Measurements from ENCODE around the gene ADM2. TPM values are rescaled to one million over a fixed set of nuclear protein-coding genes. Genes with fewer than 3 reads are reported as not detected.
A peak's percentile ranks its signal among the peaks of the same experiment; 100 is the strongest.
"Not testable (repeated sequence)": the region's sequence is repeated elsewhere in the genome, so short reads cannot be mapped to it uniquely, and the experiment has no call there.

The ADM2 gene
- polyA plus RNA-seq, 3 donors, result 0.31 to 6.1 TPM; not detected in 1

GRCh38 chr22:50526834-50527801 lies 45.8 kb downstream of the ADM2 start:
- peak overlapping the region; percentile 94 for H3K27ac ChIP-seq (ENCODE audit: low read depth, low read length)
- 37 to 62% (median 37%) methylated on average over 29 of the region's 29 CpGs for WGBS, 3 donors

- 89 to 90% (median 90%) methylated on average over 18 of the region's 18 CpGs for WGBS, 3 donors
- no peak overlapping the region for H3K27ac ChIP-seq (ENCODE audit: low read depth, low read length)
Observed at GRCh38 chr22:50527921-50528681, 46.8 kb downstream of the ADM2 start.

- H3K27ac ChIP-seq (ENCODE audit: low read depth, low read length), result no peak overlapping the region
- 55 to 73% (median 72%) methylated on average over 14 to 15 of the region's 15 CpGs for WGBS, 3 donors
Observed at GRCh38 chr22:50528682-50529415, 47.5 kb downstream of the ADM2 start.

- H3K27ac ChIP-seq (ENCODE audit: low read depth, low read length), result peak overlapping the region; percentile 53
- WGBS, 3 donors, result 12 to 22% (median 16%) methylated on average over 49 to 50 of the region's 50 CpGs
Observed at GRCh38 chr22:50529416-50529896, 48.1 kb downstream of the ADM2 start.

GRCh38 chr22:50529897-50530579 lies 48.7 kb downstream of the ADM2 start, which contains the start of gene TYMP:
TSS of gene TYMP (minus strand) at chr22:50530012. CDS start at chr22:50529709, 303 bp downstream.
- peak within 1 kb of the TSS; percentile 98 for H3K27ac ChIP-seq (ENCODE audit: low read depth, low read length)
- whole genome bisulfite sequencing, 3 donors, result 0 to 1% (median 1%) methylated on average over 74 to 92 of the region's 92 CpGs

GRCh38 chr22:50530580-50530876 lies 49.2 kb downstream of the ADM2 start:
- 1 to 3% (median 1%) methylated on average over 20 to 21 of the region's 21 CpGs for WGBS, 3 donors

GRCh38 chr22:50530877-50531545 lies 49.7 kb downstream of the ADM2 start:
- 1 to 5% (median 2%) methylated on average over 50 to 53 of the region's 53 CpGs for WGBS, 3 donors
- H3K27ac ChIP-seq (ENCODE audit: low read depth, low read length), result peak overlapping the region; percentile 98

More at GRCh38 chr22:50530580-50530876, 49.2 kb downstream of the ADM2 start:
- peak overlapping the region; percentile 98 for H3K27ac ChIP-seq (ENCODE audit: low read depth, low read length)

- WGBS, 3 donors, result 0 to 1% (median 0%) methylated on average over 24 to 44 of the region's 44 CpGs
- peak overlapping the region; percentile 98 for H3K27ac ChIP-seq (ENCODE audit: low read depth, low read length)
Observed at GRCh38 chr22:50531546-50531961, 50.2 kb downstream of the ADM2 start.

- peak overlapping the region; percentile 98 for H3K27ac ChIP-seq (ENCODE audit: low read depth, low read length)
- WGBS, 3 donors, result 1 to 3% (median 2%) methylated on average over 51 to 56 of the region's 56 CpGs
Observed at GRCh38 chr22:50531962-50532674, 50.8 kb downstream of the ADM2 start.

- WGBS, 3 donors, result 65 to 84% (median 82%) methylated on average over 19 of the region's 19 CpGs
- peak overlapping the region; percentile 98 for H3K27ac ChIP-seq (ENCODE audit: low read depth, low read length)
Observed at GRCh38 chr22:50532824-50533796, 51.8 kb downstream of the ADM2 start.

- not testable (repeated sequence) for H3K27ac ChIP-seq (ENCODE audit: low read depth, low read length)
- WGBS, 3 donors, result 43 to 55% (median 44%) methylated on average over 21 of the region's 21 CpGs
Observed at GRCh38 chr22:50533856-50534711, 52.7 kb downstream of the ADM2 start.

- 79 to 89% (median 87%) methylated on average over 7 of the region's 8 CpGs for WGBS, 3 donors
- no peak overlapping the region for H3K27ac ChIP-seq (ENCODE audit: low read depth, low read length)
Observed at GRCh38 chr22:50535113-50535512, 53.8 kb downstream of the ADM2 start.
